OCI-LY1 (cell line): ENCODE data around the gene PPP1CA.
A peak's percentile ranks its signal among the peaks of the same experiment; 100 is the strongest.

ENCODE experiments used
- H2AFZ ChIP-seq: fragments of 200-600 bp; sonication (generic), shearing (Covaris generic); 2 replicates; pipeline ENCODE4 v1.6.0; 2014; ENCODE audit warnings: antibody characterized with exemption, mild to moderate bottlenecking, low read length
- H3F3A ChIP-seq: fragments of 200-600 bp; sonication (generic), shearing (Covaris generic); 2 replicates; pipeline ENCODE4 v1.6.0; 2014; ENCODE audit warnings: mild to moderate bottlenecking, antibody characterized with exemption, low read length, moderate library complexity; ENCODE audit not compliant: insufficient read depth
- H3K27ac ChIP-seq: fragments of 200-600 bp; sonication (generic); 2 replicates; pipeline ENCODE4 v1.5.1; 2014; ENCODE audit warnings: low read length, mixed run types, mild to moderate bottlenecking, low read depth; ENCODE audit not compliant: poor library complexity, severe bottlenecking
- H3K27me3 ChIP-seq: fragments of 200-600 bp; sonication (generic); 2 replicates; pipeline ENCODE4 v1.6.0; 2014; ENCODE audit warnings: antibody characterized with exemption, mild to moderate bottlenecking, low read length, moderate library complexity; ENCODE audit not compliant: insufficient read depth
- H3K36me3 ChIP-seq: fragments of 200-600 bp; sonication (generic); 2 replicates; pipeline ENCODE4 v1.6.1; 2014; ENCODE audit warnings: mild to moderate bottlenecking, antibody characterized with exemption, low read length, moderate library complexity, mixed read lengths; ENCODE audit not compliant: insufficient read depth
- H3K4me1 ChIP-seq: fragments of 200-600 bp; sonication (generic); 2 replicates; pipeline ENCODE4 v1.5.1; 2014; ENCODE audit warnings: mild to moderate bottlenecking, low read length, moderate library complexity; ENCODE audit not compliant: insufficient read depth, severe bottlenecking
- H3K4me2 ChIP-seq: fragments of 200-600 bp; sonication (generic), shearing (Covaris generic); 2 replicates; pipeline ENCODE4 v1.6.1; 2014; ENCODE audit warnings: low read length
- H3K4me3 ChIP-seq: fragments of 200-600 bp; sonication (generic); 2 replicates; pipeline ENCODE4 v1.5.1; 2014; ENCODE audit warnings: low read length, low read depth, mild to moderate bottlenecking, mixed read lengths; ENCODE audit not compliant: poor library complexity, severe bottlenecking
- H3K79me2 ChIP-seq: fragments of 200-600 bp; shearing (Covaris generic); 2 replicates; pipeline ENCODE4 v1.6.1; 2016; ENCODE audit warnings: mixed run types, low read length, mixed read lengths; ENCODE audit not compliant: insufficient read depth
- H3K9ac ChIP-seq: fragments of 200-600 bp; sonication (generic), shearing (Covaris generic); 2 replicates; pipeline ENCODE4 v1.6.1; 2014; ENCODE audit warnings: mild to moderate bottlenecking, low read length, mixed read lengths
- H3K9me2 ChIP-seq: fragments of 200-600 bp; sonication (generic), shearing (Covaris generic); 2 replicates; pipeline ENCODE4 v1.6.1; 2014; ENCODE audit warnings: low read depth, mild to moderate bottlenecking, low read length, mixed read lengths
- H3K9me3 ChIP-seq: fragments of 200-600 bp; shearing (Covaris generic); 2 replicates; pipeline ENCODE4 v1.6.1; 2014; ENCODE audit warnings: low read length, mixed read lengths
- H4K20me1 ChIP-seq: fragments of 200-600 bp; sonication (generic), shearing (Covaris generic); 2 replicates; pipeline ENCODE4 v1.6.0; 2016; ENCODE audit warnings: mild to moderate bottlenecking, low read length; ENCODE audit not compliant: insufficient read depth
- CTCF ChIP-seq: fragments of 200-600 bp; sonication (generic), shearing (Covaris generic); IDR thresholded peaks from 2 replicates; pipeline ENCODE4 v1.5.1; 2017; ENCODE audit warnings: mild to moderate bottlenecking, antibody characterized with exemption, low read length, moderate library complexity, mixed read lengths
- EZH2 ChIP-seq: fragments of 200-600 bp; sonication (generic), shearing (Covaris generic); IDR thresholded peaks from 2 replicates; pipeline ENCODE4 v1.8.0; 2017; ENCODE audit warnings: borderline replicate concordance, mixed run types, mild to moderate bottlenecking, antibody characterized with exemption, low read length, moderate library complexity, mixed read lengths

Gene PPP1CA

GRCh38 chr11:67437082-67437808, 35.6 kb upstream of the PPP1CA start, which contains the start of gene PTPRCAP:
Gene PTPRCAP (minus strand): TSS chr11:67437682. CDS start chr11:67437619, 63 bp downstream.
- peak within 1 kb of the TSS; percentile 89 for H3K4me2 ChIP-seq
- TF ChIP-seq EZH2: no peak
- TF ChIP-seq CTCF: no peak

GRCh38 chr11:67436459-67437081, 34.9 kb upstream of the PPP1CA start:
- Histone ChIP-seq H3F3A (no peaks in the 10 kb centered on the region), H2AFZ (no peak overlapping the region), H4K20me1 (no peaks in the 10 kb centered on the region), H3K79me2 (no peaks in the 10 kb centered on the region), H3K4me2 (peak overlapping the region; percentile 89), H3K4me3 (peak overlapping the region; percentile 79), H3K4me1 (peaks cover 97% of the 10 kb centered on the region), H3K9me3 (no peaks in the 10 kb centered on the region), H3K9ac (peak overlapping the region; percentile 92), H3K27ac (peak overlapping the region; percentile 97), H3K27me3 (no peaks in the 10 kb centered on the region), H3K9me2 (no peaks in the 10 kb centered on the region), H3K36me3 (peaks cover 50% of the 10 kb centered on the region)
- TF ChIP-seq CTCF (no peak), EZH2 (no peak)

More at GRCh38 chr11:67437082-67437808, 35.6 kb upstream of the PPP1CA start, which contains the start of gene PTPRCAP:
- Histone ChIP-seq H3K79me2 (no peaks in the 10 kb centered on the region), H3K27ac (peak within 1 kb of the TSS; percentile 97), H3K27me3 (no peaks in the 10 kb centered on the region), H3F3A (0 out of 2 replicates have a peak, but pooled peaks cover 1% of the 10 kb centered on the region), H4K20me1 (no peaks in the 10 kb centered on the region), H3K9me2 (no peaks in the 10 kb centered on the region), H2AFZ (no peak within 1 kb of the TSS), H3K9me3 (no peaks in the 10 kb centered on the region), H3K36me3 (peaks cover 43% of the 10 kb centered on the region), H3K4me1 (peaks cover 97% of the 10 kb centered on the region), H3K9ac (peak within 1 kb of the TSS; percentile 92), H3K4me3 (peak within 1 kb of the TSS; percentile 79)

GRCh38 chr11:67435727-67436458, 34.2 kb upstream of the PPP1CA start:
- peaks cover 94% of the 10 kb centered on the region for H3K4me1 ChIP-seq
- no peak for TF ChIP-seq CTCF
- TF ChIP-seq EZH2: no peak
- peak overlapping the region; percentile 79 for H3K4me3 ChIP-seq
- no peak overlapping the region for H2AFZ ChIP-seq
- no peaks in the 10 kb centered on the region for H4K20me1 ChIP-seq
- peaks cover 54% of the 10 kb centered on the region for H3K36me3 ChIP-seq
- H3K9me2 ChIP-seq: no peaks in the 10 kb centered on the region
- peak overlapping the region; percentile 92 for H3K9ac ChIP-seq
- peak overlapping the region; percentile 89 for H3K4me2 ChIP-seq
- H3K79me2 ChIP-seq: no peaks in the 10 kb centered on the region
- no peaks in the 10 kb centered on the region for H3K27me3 ChIP-seq
- peak overlapping the region; percentile 97 for H3K27ac ChIP-seq
- no peaks in the 10 kb centered on the region for H3F3A ChIP-seq
- H3K9me3 ChIP-seq: no peaks in the 10 kb centered on the region
